HCT116 (cell line): ENCODE measurements around the gene WSCD2. TPM values are rescaled to one million over a fixed set of nuclear protein-coding genes. Genes with fewer than 3 reads are reported as not detected.

ENCODE experiments used
- ATAC-seq: fragments of 200-7000 bp; cut with Tn5 transposase; 2 replicates; pipeline ENCODE4 v1.9.1; 2020; ENCODE audit warnings: mild to moderate bottlenecking, moderate library complexity
- BruUV-seq: library from RNA; stranded (reverse); fragments of 400-500 nt; replicated peaks from 2 replicates; lab custom pipeline; 2021; lab: Mats Ljungman, UMichigan
- CTCF ChIA-PET: fragments of 300-600 bp; sonication (Branson Sonifier 250); formaldehyde crosslinking; loops from one replicate; lab custom pipeline; 2021; ENCODE audit warnings: antibody characterized with exemption; lab: Charles Lee
- POLR2A ChIA-PET: fragments of 300-600, 350-600 bp; sonication (Branson Sonifier 250); formaldehyde crosslinking; loops from one replicate; lab custom pipeline; 2021; ENCODE audit warnings: antibody characterized with exemption; lab: Charles Lee
- RAD21 ChIA-PET, 2 experiments: fragments of 300-600 bp; sonication (Branson Sonifier 250); formaldehyde crosslinking; loops; one replicate each; lab custom pipeline; 2023; ENCODE audit warnings: low total read pairs in 2 of 2; ENCODE audit not compliant: uncharacterized antibody in 2 of 2, unreplicated experiment in 2 of 2, low non-redundant PET in 1 of 2; lab: Charles Lee
- DNase-seq: peaks from one replicate; pipeline ENCODE4 v3.0.0-alpha.2; 2010; ENCODE audit warnings: low read depth, low spot score
- H2AFZ ChIP-seq: fragments of 200-600 bp; shearing (Covaris generic), sonication (generic); 2 replicates; pipeline ENCODE4 v1.6.1; 2017; ENCODE audit warnings: low read depth, mixed run types, mixed read lengths, antibody characterized with exemption, low read length; ENCODE audit not compliant: poor library complexity, severe bottlenecking
- H3K27ac ChIP-seq: 2 replicates; pipeline ENCODE4 v1.5.1; 2012; ENCODE audit warnings: low read depth, low read length
- H3K27me3 ChIP-seq: fragments of 200-600 bp; sonication (generic); 2 replicates; pipeline ENCODE4 v1.6.1; 2016; ENCODE audit warnings: mixed run types, low read length, mixed read lengths; ENCODE audit not compliant: insufficient read depth
- H3K36me3 ChIP-seq, 2 experiments: fragments of 200-500 bp in 1 of 2; fragments of 200-600 bp in 1 of 2; sonication (Bioruptor generic) in 1 of 2; sonication (generic) in 1 of 2; 2 replicates each; pipeline versions ENCODE4 v1.5.1 to v1.6.1; 2014 to 2016; ENCODE audit warnings: low read length in 2 of 2, inconsistent platforms in 1 of 2, mixed read lengths in 1 of 2, mixed run types in 1 of 2; ENCODE audit not compliant: insufficient read depth in 2 of 2, control insufficient read depth in 1 of 2
- H3K4me1 ChIP-seq, 2 experiments: fragments of 200-600 bp in 1 of 2; sonication (generic) in 1 of 2; 2 replicates each; pipeline versions ENCODE4 v1.5.1 to v1.6.1; 2012 to 2017; ENCODE audit warnings: low read length in 2 of 2, inconsistent platforms in 1 of 2, mild to moderate bottlenecking in 1 of 2, mixed read lengths in 1 of 2, mixed run types in 1 of 2, moderate library complexity in 1 of 2; ENCODE audit not compliant: insufficient read depth in 2 of 2, control insufficient read depth in 1 of 2
- H3K4me2 ChIP-seq: fragments of 200-600 bp; sonication (generic); 2 replicates; pipeline ENCODE4 v1.6.1; 2017; ENCODE audit warnings: mixed run types, low read length, mixed read lengths
- H3K4me3 ChIP-seq, 2 experiments: fragments of 200-600 bp in 1 of 2; sonication (generic) in 1 of 2; replicated peaks in 1 of 2; 2 replicates each; pipeline ENCODE4 v1.5.1; 2011 to 2016; ENCODE audit warnings: low read length in 2 of 2, control low read depth in 1 of 2, low read depth in 1 of 2, mild to moderate bottlenecking in 1 of 2, mixed read lengths in 1 of 2, mixed run types in 1 of 2
- H3K79me2 ChIP-seq: fragments of 200-600 bp; sonication (generic); 2 replicates; pipeline ENCODE4 v1.6.1; 2017; ENCODE audit warnings: mild to moderate bottlenecking, mixed run types, low read length, moderate library complexity, mixed read lengths; ENCODE audit not compliant: insufficient read depth
- H3K9ac ChIP-seq: fragments of 200-600 bp; sonication (generic); 2 replicates; pipeline ENCODE4 v1.6.1; 2016; ENCODE audit warnings: low read length, mixed read lengths
- H3K9me2 ChIP-seq: fragments of 200-600 bp; sonication (generic), shearing (Covaris generic); 2 replicates; pipeline ENCODE4 v1.6.1; 2017; ENCODE audit warnings: mixed run types, mild to moderate bottlenecking, moderate library complexity; ENCODE audit not compliant: insufficient read depth
- H3K9me3 ChIP-seq, 2 experiments: fragments of 200-500 bp in 1 of 2; fragments of 200-600 bp in 1 of 2; sonication (Bioruptor generic) in 1 of 2; sonication (generic) in 1 of 2; 2 replicates each; pipeline ENCODE4 v1.6.1; 2014 to 2017; ENCODE audit warnings: low read length in 2 of 2, mixed read lengths in 2 of 2, inconsistent platforms in 1 of 2, low read depth in 1 of 2, mild to moderate bottlenecking in 1 of 2, mixed run types in 1 of 2, moderate library complexity in 1 of 2; ENCODE audit not compliant: control insufficient read depth in 1 of 2, insufficient read depth in 1 of 2
- H4K20me1 ChIP-seq: fragments of 200-600 bp; sonication (generic), shearing (Covaris generic); 2 replicates; pipeline ENCODE4 v1.6.1; 2017; ENCODE audit warnings: mixed run types, mild to moderate bottlenecking, moderate library complexity; ENCODE audit not compliant: insufficient read depth
- CBX3 ChIP-seq: IDR thresholded peaks from 2 replicates; pipeline ENCODE4 v1.6.1; 2012; ENCODE audit warnings: low read depth
- CEBPB ChIP-seq: IDR thresholded peaks from 2 replicates; pipeline ENCODE4 v1.6.1; 2012; ENCODE audit warnings: low read depth
- ELF1 ChIP-seq: IDR thresholded peaks from 2 replicates; pipeline ENCODE4 v1.6.1; 2012; ENCODE audit warnings: low read depth, borderline replicate concordance
- EZH2 ChIP-seq: fragments of 200-600 bp; sonication (generic); IDR thresholded peaks from 2 replicates; pipeline ENCODE4 v1.6.1; 2017; ENCODE audit warnings: antibody characterized with exemption, mixed run types
- EZH2phosphoT487 ChIP-seq: fragments of 200-600 bp; IDR thresholded peaks from 2 replicates; pipeline ENCODE4 v1.6.1; 2018; ENCODE audit warnings: antibody characterized with exemption, borderline replicate concordance
- POLR2A ChIP-seq: IDR thresholded peaks from 2 replicates; pipeline ENCODE4 v1.7.0; 2011; ENCODE audit warnings: borderline replicate concordance; ENCODE audit not compliant: insufficient read depth, insufficient read length; ENCODE audit errors: extremely low read depth
- POLR2AphosphoS5 ChIP-seq: IDR thresholded peaks from 2 replicates; pipeline ENCODE4 v1.6.1; 2011; ENCODE audit warnings: mild to moderate bottlenecking, low read depth, low read length, moderate library complexity
- RAD21 ChIP-seq: IDR thresholded peaks from 2 replicates; pipeline ENCODE4 v1.6.1; 2012; ENCODE audit warnings: low read depth, mild to moderate bottlenecking
- SIN3A ChIP-seq: IDR thresholded peaks from 2 replicates; pipeline ENCODE4 v1.6.1; 2012; ENCODE audit warnings: low read depth
- TCF7L2 ChIP-seq: IDR thresholded peaks from 2 replicates; pipeline ENCODE4 v1.7.0; 2011; ENCODE audit warnings: borderline replicate concordance, inconsistent platforms; ENCODE audit not compliant: insufficient read depth, insufficient read length; ENCODE audit errors: extremely low read depth
- ZFX ChIP-seq: fragments of 450-650 bp; IDR thresholded peaks from 2 replicates; pipeline ENCODE4 v1.6.1; 2017
- ZNF274 ChIP-seq: fragments of 200-500 bp; sonication (Bioruptor generic); IDR thresholded peaks from 2 replicates; pipeline ENCODE4 v1.6.1; 2014; ENCODE audit warnings: mild to moderate bottlenecking, low read depth, low read length, inconsistent platforms
- intact Hi-C: fragments of 100-400 bp; cut with micrococcal nuclease; formaldehyde crosslinking; loops from 2 replicates; pipeline ENCODE4 v1.10.0; 2022
- total RNA-seq: library from RNA; stranded (reverse); gene quantifications from one replicate; pipeline ENCODE4 v1.2.1, GENCODE V29; 2021; ENCODE audit not compliant: unreplicated experiment
- TF ChIP-seq, protein P1 (sequence below): IDR thresholded peaks from 2 replicates; pipeline ENCODE4 v1.6.1; 2012
- TF ChIP-seq, protein P2 (sequence below), 3 experiments: fragments of 200-600 bp in 1 of 3; sonication (generic) in 1 of 3; IDR thresholded peaks in 2 of 3; conservative IDR thresholded peaks in 1 of 3; 2 replicates each; pipeline ENCODE4 v1.5.1; 2012 to 2017; ENCODE audit warnings: low read depth in 2 of 3, low read length in 2 of 3, antibody characterized with exemption in 1 of 3, borderline replicate concordance in 1 of 3, control low read depth in 1 of 3, mild to moderate bottlenecking in 1 of 3, mixed read lengths in 1 of 3, mixed run types in 1 of 3, moderate library complexity in 1 of 3; ENCODE audit not compliant: insufficient read depth in 1 of 3
- TF ChIP-seq, protein P3 (sequence below): IDR thresholded peaks from 2 replicates; pipeline ENCODE4 v1.6.1; 2011; ENCODE audit warnings: mild to moderate bottlenecking, low read length, moderate library complexity; ENCODE audit not compliant: insufficient replicate concordance; ENCODE audit errors: extremely low read depth
- TF ChIP-seq, protein P4 (sequence below): IDR thresholded peaks from 2 replicates; pipeline ENCODE4 v1.6.1; 2012; ENCODE audit warnings: low read depth

WSCD2 gene
- total RNA-seq, 1 experiment from 2014 or later = 0.05 TPM

DNA sequence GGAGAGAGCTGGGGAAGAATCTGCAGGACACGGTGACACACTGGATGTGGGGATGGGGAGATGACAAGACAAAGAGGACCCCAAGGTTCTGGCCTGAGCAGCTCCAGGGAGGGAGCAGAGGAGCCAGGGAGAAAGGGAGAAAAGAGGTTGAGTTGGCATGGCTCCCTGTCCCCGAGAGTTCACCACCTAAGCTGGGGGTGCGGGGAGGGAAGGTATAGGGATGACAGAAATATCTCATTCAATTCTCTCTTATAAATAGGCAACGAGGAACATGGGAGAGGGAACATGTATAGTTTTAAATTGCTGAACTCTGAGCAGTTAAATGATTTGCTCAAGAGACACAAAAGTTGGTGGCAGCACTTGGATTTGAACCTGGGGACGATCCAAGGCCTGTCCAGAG, 124.9 kb downstream of the WSCD2 start:
- no peak overlapping the region for H3K4me3 ChIP-seq
- no peaks in the 10 kb centered on the region for H3K9me2 ChIP-seq
- no peak overlapping the region for H3K4me2 ChIP-seq
- no peaks in the 10 kb centered on the region for H3K79me2 ChIP-seq
- no peak overlapping the region for H3K9ac ChIP-seq
- BruUV-seq = no TSS peak
- TF ChIP-seq RAD21 (no peak), EZH2 (no peak), POLR2AphosphoS5 (no peak), ELF1 (no peak), ZFX (no peak), EZH2phosphoT487 (no peak), POLR2A (no peak), TCF7L2 (no peak), CBX3 (no peak), ZNF274 (no peak), CEBPB (no peak), SIN3A (no peak)
- TF ChIP-seq, protein P1, sequence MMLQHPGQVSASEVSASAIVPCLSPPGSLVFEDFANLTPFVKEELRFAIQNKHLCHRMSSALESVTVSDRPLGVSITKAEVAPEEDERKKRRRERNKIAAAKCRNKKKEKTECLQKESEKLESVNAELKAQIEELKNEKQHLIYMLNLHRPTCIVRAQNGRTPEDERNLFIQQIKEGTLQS = no peak
- TF ChIP-seq, protein P2, sequence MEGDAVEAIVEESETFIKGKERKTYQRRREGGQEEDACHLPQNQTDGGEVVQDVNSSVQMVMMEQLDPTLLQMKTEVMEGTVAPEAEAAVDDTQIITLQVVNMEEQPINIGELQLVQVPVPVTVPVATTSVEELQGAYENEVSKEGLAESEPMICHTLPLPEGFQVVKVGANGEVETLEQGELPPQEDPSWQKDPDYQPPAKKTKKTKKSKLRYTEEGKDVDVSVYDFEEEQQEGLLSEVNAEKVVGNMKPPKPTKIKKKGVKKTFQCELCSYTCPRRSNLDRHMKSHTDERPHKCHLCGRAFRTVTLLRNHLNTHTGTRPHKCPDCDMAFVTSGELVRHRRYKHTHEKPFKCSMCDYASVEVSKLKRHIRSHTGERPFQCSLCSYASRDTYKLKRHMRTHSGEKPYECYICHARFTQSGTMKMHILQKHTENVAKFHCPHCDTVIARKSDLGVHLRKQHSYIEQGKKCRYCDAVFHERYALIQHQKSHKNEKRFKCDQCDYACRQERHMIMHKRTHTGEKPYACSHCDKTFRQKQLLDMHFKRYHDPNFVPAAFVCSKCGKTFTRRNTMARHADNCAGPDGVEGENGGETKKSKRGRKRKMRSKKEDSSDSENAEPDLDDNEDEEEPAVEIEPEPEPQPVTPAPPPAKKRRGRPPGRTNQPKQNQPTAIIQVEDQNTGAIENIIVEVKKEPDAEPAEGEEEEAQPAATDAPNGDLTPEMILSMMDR (IDR thresholded peaks at IDR 0.05 in 2 of 3, conservative IDR thresholded peaks at IDR 0.05 in 1 of 3; ENCODE audit: borderline replicate concordance in 1 of 3, insufficient read depth in 1 of 3, low read depth in 2 of 3, low read length in 2 of 3) = no peak
- TF ChIP-seq, protein P3, sequence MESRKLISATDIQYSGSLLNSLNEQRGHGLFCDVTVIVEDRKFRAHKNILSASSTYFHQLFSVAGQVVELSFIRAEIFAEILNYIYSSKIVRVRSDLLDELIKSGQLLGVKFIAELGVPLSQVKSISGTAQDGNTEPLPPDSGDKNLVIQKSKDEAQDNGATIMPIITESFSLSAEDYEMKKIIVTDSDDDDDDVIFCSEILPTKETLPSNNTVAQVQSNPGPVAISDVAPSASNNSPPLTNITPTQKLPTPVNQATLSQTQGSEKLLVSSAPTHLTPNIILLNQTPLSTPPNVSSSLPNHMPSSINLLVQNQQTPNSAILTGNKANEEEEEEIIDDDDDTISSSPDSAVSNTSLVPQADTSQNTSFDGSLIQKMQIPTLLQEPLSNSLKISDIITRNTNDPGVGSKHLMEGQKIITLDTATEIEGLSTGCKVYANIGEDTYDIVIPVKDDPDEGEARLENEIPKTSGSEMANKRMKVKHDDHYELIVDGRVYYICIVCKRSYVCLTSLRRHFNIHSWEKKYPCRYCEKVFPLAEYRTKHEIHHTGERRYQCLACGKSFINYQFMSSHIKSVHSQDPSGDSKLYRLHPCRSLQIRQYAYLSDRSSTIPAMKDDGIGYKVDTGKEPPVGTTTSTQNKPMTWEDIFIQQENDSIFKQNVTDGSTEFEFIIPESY = no peak
- TF ChIP-seq, protein P4, sequence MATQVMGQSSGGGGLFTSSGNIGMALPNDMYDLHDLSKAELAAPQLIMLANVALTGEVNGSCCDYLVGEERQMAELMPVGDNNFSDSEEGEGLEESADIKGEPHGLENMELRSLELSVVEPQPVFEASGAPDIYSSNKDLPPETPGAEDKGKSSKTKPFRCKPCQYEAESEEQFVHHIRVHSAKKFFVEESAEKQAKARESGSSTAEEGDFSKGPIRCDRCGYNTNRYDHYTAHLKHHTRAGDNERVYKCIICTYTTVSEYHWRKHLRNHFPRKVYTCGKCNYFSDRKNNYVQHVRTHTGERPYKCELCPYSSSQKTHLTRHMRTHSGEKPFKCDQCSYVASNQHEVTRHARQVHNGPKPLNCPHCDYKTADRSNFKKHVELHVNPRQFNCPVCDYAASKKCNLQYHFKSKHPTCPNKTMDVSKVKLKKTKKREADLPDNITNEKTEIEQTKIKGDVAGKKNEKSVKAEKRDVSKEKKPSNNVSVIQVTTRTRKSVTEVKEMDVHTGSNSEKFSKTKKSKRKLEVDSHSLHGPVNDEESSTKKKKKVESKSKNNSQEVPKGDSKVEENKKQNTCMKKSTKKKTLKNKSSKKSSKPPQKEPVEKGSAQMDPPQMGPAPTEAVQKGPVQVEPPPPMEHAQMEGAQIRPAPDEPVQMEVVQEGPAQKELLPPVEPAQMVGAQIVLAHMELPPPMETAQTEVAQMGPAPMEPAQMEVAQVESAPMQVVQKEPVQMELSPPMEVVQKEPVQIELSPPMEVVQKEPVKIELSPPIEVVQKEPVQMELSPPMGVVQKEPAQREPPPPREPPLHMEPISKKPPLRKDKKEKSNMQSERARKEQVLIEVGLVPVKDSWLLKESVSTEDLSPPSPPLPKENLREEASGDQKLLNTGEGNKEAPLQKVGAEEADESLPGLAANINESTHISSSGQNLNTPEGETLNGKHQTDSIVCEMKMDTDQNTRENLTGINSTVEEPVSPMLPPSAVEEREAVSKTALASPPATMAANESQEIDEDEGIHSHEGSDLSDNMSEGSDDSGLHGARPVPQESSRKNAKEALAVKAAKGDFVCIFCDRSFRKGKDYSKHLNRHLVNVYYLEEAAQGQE = no peak
- ChIA-PET POLR2A (no interaction called here), CTCF (no interaction called here), RAD21 (no interaction called here)
- no peaks in the 10 kb centered on the region for H3K9me3 ChIP-seq
- ATAC-seq = no peak
- no peaks in the 10 kb centered on the region for H3K4me1 ChIP-seq
- H3K27ac ChIP-seq = no peak overlapping the region
- H3K27me3 ChIP-seq = peaks cover 75% of the 10 kb centered on the region
- no peaks in the 10 kb centered on the region for H4K20me1 ChIP-seq
- intact Hi-C loops = no loop called here
- H3K36me3 ChIP-seq = no peaks in the 10 kb centered on the region
- no peak overlapping the region for H2AFZ ChIP-seq
- DNase-seq = no peak
